Measurements from ENCODE around the gene UBE2M. TPM values are rescaled to one million over a fixed set of nuclear protein-coding genes. Genes with fewer than 3 reads are reported as not detected.

The UBE2M gene
- total RNA-seq, 4 donors from 2014 or later, result 19.4 to 26.2 (median 23.3) TPM

- DNase-seq (ENCODE audit: low spot score) (no peak), ATAC-seq (ENCODE audit: low FRiP score) (no peak)
- TF ChIP-seq, protein P1, sequence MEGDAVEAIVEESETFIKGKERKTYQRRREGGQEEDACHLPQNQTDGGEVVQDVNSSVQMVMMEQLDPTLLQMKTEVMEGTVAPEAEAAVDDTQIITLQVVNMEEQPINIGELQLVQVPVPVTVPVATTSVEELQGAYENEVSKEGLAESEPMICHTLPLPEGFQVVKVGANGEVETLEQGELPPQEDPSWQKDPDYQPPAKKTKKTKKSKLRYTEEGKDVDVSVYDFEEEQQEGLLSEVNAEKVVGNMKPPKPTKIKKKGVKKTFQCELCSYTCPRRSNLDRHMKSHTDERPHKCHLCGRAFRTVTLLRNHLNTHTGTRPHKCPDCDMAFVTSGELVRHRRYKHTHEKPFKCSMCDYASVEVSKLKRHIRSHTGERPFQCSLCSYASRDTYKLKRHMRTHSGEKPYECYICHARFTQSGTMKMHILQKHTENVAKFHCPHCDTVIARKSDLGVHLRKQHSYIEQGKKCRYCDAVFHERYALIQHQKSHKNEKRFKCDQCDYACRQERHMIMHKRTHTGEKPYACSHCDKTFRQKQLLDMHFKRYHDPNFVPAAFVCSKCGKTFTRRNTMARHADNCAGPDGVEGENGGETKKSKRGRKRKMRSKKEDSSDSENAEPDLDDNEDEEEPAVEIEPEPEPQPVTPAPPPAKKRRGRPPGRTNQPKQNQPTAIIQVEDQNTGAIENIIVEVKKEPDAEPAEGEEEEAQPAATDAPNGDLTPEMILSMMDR (IDR thresholded peaks at IDR 0.05), result no peak
Measured at GRCh38 chr19:58556622-58557220, 1.7 kb downstream of the UBE2M start.

DNA sequence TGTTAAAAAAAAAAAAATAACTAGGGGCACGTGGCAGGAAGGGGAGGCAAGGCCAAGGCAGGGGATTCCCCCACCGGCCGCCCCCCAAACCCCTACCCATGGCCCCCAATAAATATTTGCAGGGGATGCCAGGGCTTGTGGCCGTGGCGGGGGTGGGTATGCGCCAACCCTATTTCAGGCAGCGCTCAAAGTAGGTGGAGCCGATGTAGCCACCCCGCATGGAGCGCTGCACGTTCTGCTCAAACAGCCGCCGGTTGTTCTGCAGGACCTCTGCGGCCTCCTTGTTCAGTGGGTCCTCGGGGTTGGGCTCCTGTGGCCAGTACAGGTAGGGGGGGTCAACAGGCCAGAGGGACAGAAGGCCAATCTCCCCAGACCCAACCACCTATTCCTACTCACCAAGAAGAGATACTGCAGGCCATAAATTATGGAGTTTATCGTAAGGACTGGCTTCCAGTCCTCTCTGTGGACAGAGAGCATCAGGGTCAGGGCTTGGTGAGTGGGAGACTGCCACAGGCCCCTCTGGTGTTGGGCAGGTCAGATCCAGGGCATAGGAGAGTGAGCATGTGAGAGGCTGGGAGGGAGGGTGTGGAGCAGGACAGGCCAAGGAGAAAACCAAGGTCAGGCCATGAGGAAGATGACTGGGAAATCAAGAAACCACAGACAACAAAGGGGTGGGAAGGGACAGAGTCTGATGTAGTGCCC, 2.3 kb downstream of the UBE2M start:
- TF ChIP-seq, protein P1 (IDR thresholded peaks at IDR 0.05), result no peak
- DNase-seq (ENCODE audit: low spot score) (no peak), ATAC-seq (ENCODE audit: low FRiP score) (no peak)

GRCh38 chr19:58555369-58555885, 3.0 kb downstream of the UBE2M start:
- ATAC-seq (ENCODE audit: low FRiP score) (no peak), DNase-seq (ENCODE audit: low spot score) (no peak)
- TF ChIP-seq, protein P1 (IDR thresholded peaks at IDR 0.05), result no peak

- DNase-seq (ENCODE audit: low spot score) (peak; percentile 97), ATAC-seq (ENCODE audit: low FRiP score) (peak; percentile 63)
- TF ChIP-seq, protein P1 (IDR thresholded peaks at IDR 0.05), result no peak
Measured at GRCh38 chr19:58554494-58555368, 3.7 kb downstream of the UBE2M start, which contains the start of gene CHMP2A. Gene CHMP2A (minus strand): TSS chr19:58555105. CDS start chr19:58554212, 893 bp downstream.

DNA sequence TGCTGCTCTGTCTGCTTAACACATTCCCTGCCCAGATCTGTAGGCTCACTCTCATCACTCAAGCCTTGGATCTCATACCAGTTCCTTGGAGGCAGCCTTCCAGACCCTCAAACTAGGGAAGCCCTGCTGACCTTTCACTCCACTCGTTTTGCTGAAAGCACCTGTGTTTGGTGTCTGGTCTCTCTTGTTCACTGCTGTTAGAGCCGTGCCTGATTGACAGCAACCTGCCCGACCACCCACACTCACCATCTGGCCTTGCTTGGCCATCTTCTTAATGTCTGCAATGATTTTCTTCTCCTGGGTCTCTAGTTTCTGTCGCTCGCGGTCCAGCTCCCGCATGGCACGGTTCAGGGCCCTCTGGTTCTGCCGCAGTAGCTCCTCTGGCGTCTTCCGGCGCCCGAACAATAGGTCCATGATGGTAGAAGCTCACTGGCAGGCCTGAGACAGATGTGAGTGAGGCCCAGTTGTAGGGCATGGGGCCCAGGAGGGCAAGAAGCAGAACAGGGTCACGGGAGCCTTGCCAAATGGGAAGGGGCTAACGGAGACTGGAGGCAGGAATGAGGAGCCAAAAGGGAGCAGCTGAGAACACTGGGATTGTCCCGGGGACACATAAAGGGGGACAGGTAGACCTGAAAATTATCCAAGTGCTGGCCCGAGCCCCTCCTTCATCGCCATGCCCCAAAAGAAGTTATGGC, 4.5 kb downstream of the UBE2M start:
- TF ChIP-seq, protein P1 (IDR thresholded peaks at IDR 0.05), result no peak
- DNase-seq (ENCODE audit: low spot score) (no peak), ATAC-seq (ENCODE audit: low FRiP score) (no peak)

- DNase-seq (ENCODE audit: low spot score), result no peak
- ATAC-seq (ENCODE audit: low FRiP score), result no peak
- TF ChIP-seq, protein P1 (IDR thresholded peaks at IDR 0.05), result no peak
Measured at GRCh38 chr19:58552655-58553054, 5.8 kb downstream of the UBE2M start.
